Bronchial epithelial cell (primary cell): ENCODE results near the gene NPY5R. TPM values are rescaled to one million over a fixed set of nuclear protein-coding genes. Genes with fewer than 3 reads are reported as not detected.

Experiments
- DNase-seq: peaks from one replicate; pipeline ENCODE4 v3.0.0-alpha.2; 2010; ENCODE audit warnings: low read depth
- FAIRE-seq: peaks from 2 replicates; lab custom pipeline; 2011; peaks lifted over from hg19 to GRCh38; lab: Jason Lieb, UNC
- H3K27me3 ChIP-seq: 2 replicates; pipeline ENCODE4 v1.5.1; 2011; ENCODE audit warnings: low read length; ENCODE audit not compliant: control insufficient read depth, insufficient read depth
- H3K36me3 ChIP-seq: 2 replicates; pipeline ENCODE4 v1.5.1; 2011; ENCODE audit warnings: low read length; ENCODE audit not compliant: control insufficient read depth, insufficient read depth
- H3K4me3 ChIP-seq: 2 replicates; pipeline ENCODE4 v1.5.1; 2011; ENCODE audit warnings: mild to moderate bottlenecking, low read depth, low read length, control low read depth
- CTCF ChIP-seq: IDR thresholded peaks from 2 replicates; pipeline ENCODE4 v1.5.1; 2011; ENCODE audit warnings: mild to moderate bottlenecking, moderate library complexity, low read length, control low read depth, inconsistent platforms; ENCODE audit not compliant: insufficient read depth, severe bottlenecking
- total RNA-seq: library from RNA; depleted of rRNA; stranded (reverse); fragments of >200 nt; gene quantifications from 2 replicates; pipeline ENCODE4 v1.2.1, GENCODE V29; 2014

NPY5R gene
- total RNA-seq, 1 donor from 2014 or later: not detected

DNA sequence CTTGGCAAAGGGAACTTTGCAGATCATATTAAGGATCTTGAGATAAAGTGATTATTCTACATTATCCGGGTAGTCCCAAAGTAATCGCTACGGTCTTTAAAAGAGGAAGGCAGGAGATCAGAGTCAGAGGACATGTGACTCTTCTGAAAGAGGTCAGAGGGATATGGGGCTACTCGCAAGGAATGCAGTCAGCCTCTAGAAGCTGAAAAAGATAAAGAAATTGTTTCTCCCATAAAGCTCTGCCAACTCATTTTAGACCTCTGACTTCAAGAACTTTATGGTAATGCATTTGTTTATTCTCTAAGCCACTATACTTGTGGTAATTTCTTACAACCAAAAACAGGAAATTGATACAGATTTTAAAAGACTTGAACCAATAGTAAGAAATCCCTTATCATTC, 48.6 kb downstream of the NPY5R start:
- DNase-seq (no peak), FAIRE-seq (no peak)
- no peak for TF ChIP-seq CTCF
- no peaks in the 10 kb centered on the region for H3K27me3 ChIP-seq
- no peak overlapping the region for H3K4me3 ChIP-seq
- H3K36me3 ChIP-seq: no peaks in the 10 kb centered on the region

GRCh38 chr4:163393471-163393870, 49.8 kb downstream of the NPY5R start:
- TF ChIP-seq CTCF: no peak
- H3K4me3 ChIP-seq: no peak overlapping the region
- DNase-seq: no peak
- no peak for FAIRE-seq
- no peaks in the 10 kb centered on the region for H3K27me3 ChIP-seq
- no peaks in the 10 kb centered on the region for H3K36me3 ChIP-seq

GRCh38 chr4:163395055-163395454, 51.4 kb downstream of the NPY5R start:
- no peak for TF ChIP-seq CTCF
- DNase-seq (no peak), FAIRE-seq (no peak)
- Histone ChIP-seq H3K36me3 (no peaks in the 10 kb centered on the region), H3K27me3 (no peaks in the 10 kb centered on the region), H3K4me3 (no peak overlapping the region)

DNA sequence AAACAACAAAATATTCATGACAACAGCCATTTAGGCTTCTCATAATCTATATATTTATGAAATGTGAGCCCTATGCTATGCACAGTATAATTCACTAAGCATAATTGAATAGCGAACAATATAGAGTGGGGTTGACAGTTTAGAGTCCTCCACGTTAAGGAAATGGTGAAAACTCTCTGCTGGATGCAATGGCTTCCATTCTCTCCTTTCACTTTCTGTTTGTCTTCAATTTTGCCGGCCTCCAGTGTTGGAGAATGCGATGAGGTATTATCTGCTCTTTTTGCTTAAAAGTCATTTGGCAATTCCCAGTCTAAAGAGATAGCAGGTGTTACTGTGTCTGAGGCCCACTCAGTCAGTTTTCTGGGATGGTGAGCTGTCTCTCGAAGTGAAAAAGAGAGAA, 52.1 kb downstream of the NPY5R start:
- H3K4me3 ChIP-seq: no peak overlapping the region
- no peak for FAIRE-seq

GRCh38 chr4:163398238-163398637, 54.5 kb downstream of the NPY5R start:
- DNase-seq: no peak
- no peak for FAIRE-seq

More for the DNA sequence above, 52.1 kb downstream of the NPY5R start:
- H3K27me3 ChIP-seq: no peaks in the 10 kb centered on the region
- no peak for TF ChIP-seq CTCF
- DNase-seq: no peak
- H3K36me3 ChIP-seq: no peaks in the 10 kb centered on the region

More at GRCh38 chr4:163398238-163398637, 54.5 kb downstream of the NPY5R start:
- Histone ChIP-seq H3K4me3 (no peak overlapping the region), H3K36me3 (no peaks in the 10 kb centered on the region), H3K27me3 (no peaks in the 10 kb centered on the region)
- TF ChIP-seq CTCF: no peak
